DND-41 (cell line): ENCODE data around the gene VWA1.
"Not testable (repeated sequence)": the region's sequence is repeated elsewhere in the genome, so short reads cannot be mapped to it uniquely, and the experiment has no call there.

Experiments
- ATAC-seq: fragments of 200-7000 bp; cut with Tn5 transposase; 3 replicates; pipeline ENCODE4 v1.9.1; 2021; ENCODE audit warnings: low read depth; ENCODE audit not compliant: insufficient read depth
- DNase-seq: peaks from one replicate; pipeline ENCODE4 v3.0.0-alpha.2; 2020
- H2AFZ ChIP-seq: 2 replicates; pipeline ENCODE4 v1.6.0; 2012; ENCODE audit warnings: low read depth, low read length
- H3K27ac ChIP-seq: 2 replicates; pipeline ENCODE4 v1.5.1; 2012; ENCODE audit warnings: low read length, inconsistent platforms
- H3K27me3 ChIP-seq: fragments of 200-600 bp; sonication (generic); 2 replicates; pipeline ENCODE4 v1.6.0; 2012; ENCODE audit warnings: low read length, mild to moderate bottlenecking, inconsistent platforms; ENCODE audit not compliant: insufficient read depth, poor library complexity
- H3K36me3 ChIP-seq: 2 replicates; pipeline ENCODE4 v1.5.1; 2012; ENCODE audit warnings: low read length, inconsistent platforms; ENCODE audit not compliant: insufficient read depth
- H3K4me1 ChIP-seq: 2 replicates; pipeline ENCODE4 v1.5.1; 2012; ENCODE audit warnings: mild to moderate bottlenecking, low read length; ENCODE audit not compliant: insufficient read depth
- H3K4me2 ChIP-seq: 2 replicates; pipeline ENCODE4 v1.6.0; 2012; ENCODE audit warnings: mild to moderate bottlenecking, moderate library complexity, low read length, inconsistent platforms; ENCODE audit not compliant: insufficient read depth
- H3K4me3 ChIP-seq, 2 experiments: fragments of 200-600 bp in 1 of 2; shearing (Covaris generic) in 1 of 2; 2 replicates each; pipeline ENCODE4 v1.5.1; 2012 to 2016; ENCODE audit warnings: inconsistent platforms in 2 of 2, low read length in 2 of 2, mild to moderate bottlenecking in 2 of 2, low read depth in 1 of 2, moderate library complexity in 1 of 2
- H3K79me2 ChIP-seq: 2 replicates; pipeline ENCODE4 v1.6.0; 2012; ENCODE audit warnings: low read length, inconsistent platforms; ENCODE audit not compliant: insufficient read depth
- H3K9ac ChIP-seq: 2 replicates; pipeline ENCODE4 v1.6.0; 2012; ENCODE audit warnings: low read depth, mild to moderate bottlenecking, inconsistent platforms, low read length, moderate library complexity
- H3K9me3 ChIP-seq: 2 replicates; pipeline ENCODE4 v1.5.1; 2012; ENCODE audit warnings: low read length, moderate library complexity, mild to moderate bottlenecking, inconsistent platforms; ENCODE audit not compliant: insufficient read depth, severe bottlenecking
- H4K20me1 ChIP-seq: 2 replicates; pipeline ENCODE4 v1.6.0; 2012; ENCODE audit warnings: low read length; ENCODE audit not compliant: insufficient read depth
- EZH2 ChIP-seq: IDR thresholded peaks from 3 replicates; pipeline ENCODE4 v1.6.1; 2012; ENCODE audit warnings: borderline replicate concordance, low read depth, mild to moderate bottlenecking, moderate library complexity, low read length, inconsistent platforms; ENCODE audit not compliant: severe bottlenecking
- TF ChIP-seq, protein P1 (sequence below): IDR thresholded peaks from 2 replicates; pipeline ENCODE4 v1.5.1; 2012; ENCODE audit warnings: borderline replicate concordance, low read length, moderate library complexity, mild to moderate bottlenecking; ENCODE audit not compliant: poor library complexity, severe bottlenecking; ENCODE audit errors: extremely low read depth

Gene VWA1

DNA sequence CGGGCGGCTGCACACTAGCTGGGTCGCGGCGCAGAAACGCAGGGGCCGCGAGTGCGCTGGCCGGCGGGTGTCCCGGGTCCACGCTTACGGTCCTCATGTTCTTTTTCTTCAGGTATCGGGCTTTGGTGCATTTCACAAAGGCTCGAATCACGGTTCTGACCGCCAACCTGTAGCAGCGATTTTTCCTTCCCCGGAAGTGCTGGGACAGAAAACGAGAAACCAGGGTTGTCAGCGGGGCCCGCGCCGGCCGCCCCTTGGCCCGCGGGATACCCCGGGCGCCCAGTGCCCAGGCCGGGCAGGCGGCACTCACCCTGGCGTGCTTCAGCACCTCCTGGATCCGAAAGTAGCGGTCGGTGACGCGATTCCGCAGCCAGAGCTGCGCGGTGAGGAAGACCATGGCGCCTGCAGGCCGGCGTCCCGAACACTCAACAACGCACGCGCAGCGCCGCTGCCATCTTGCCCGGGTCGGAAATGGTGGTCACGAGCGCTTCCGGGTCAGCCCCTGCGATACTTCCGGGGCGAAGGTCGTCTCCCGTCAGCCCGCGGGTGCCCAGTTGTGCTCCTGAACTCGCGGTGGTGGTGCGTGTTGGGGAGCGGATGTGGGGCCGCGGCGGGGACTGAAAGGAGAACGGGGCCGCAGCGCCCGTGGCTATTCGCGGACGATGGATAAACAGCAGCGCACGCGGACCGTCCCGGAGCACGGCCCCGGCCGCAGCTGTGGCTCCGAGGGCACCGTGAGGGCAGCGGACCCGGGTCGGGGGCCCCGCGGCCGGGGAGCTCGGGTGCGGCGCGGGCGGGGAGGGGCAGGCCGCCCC lies 28.5 kb upstream of the VWA1 start, which contains the start of gene MRPL20:
Gene MRPL20 (minus strand): TSS at position 473 of the 815 bp plus-strand sequence. CDS start 76 bp downstream, at position 397.
- H3K36me3 ChIP-seq = peaks cover 49% of the 10 kb centered on the region
- no peaks in the 10 kb centered on the region for H3K9me3 ChIP-seq
- peak within 1 kb of the TSS; percentile 91 for H3K27ac ChIP-seq
- H3K4me1 ChIP-seq = peaks cover 45% of the 10 kb centered on the region
- H3K79me2 ChIP-seq = peaks cover 65% of the 10 kb centered on the region
- H3K9ac ChIP-seq = peak within 1 kb of the TSS; percentile 97
- no peaks in the 10 kb centered on the region for H3K27me3 ChIP-seq
- peak within 1 kb of the TSS; percentile 96 for H3K4me2 ChIP-seq
- DNase-seq (peak; percentile 96), ATAC-seq (peak; percentile 94)
- H4K20me1 ChIP-seq = peaks cover 27% of the 10 kb centered on the region; the same call in 1 of the 2 replicates
- H3K4me3 ChIP-seq = peak within 1 kb of the TSS; percentile 62 to 84
- TF ChIP-seq, protein P1, sequence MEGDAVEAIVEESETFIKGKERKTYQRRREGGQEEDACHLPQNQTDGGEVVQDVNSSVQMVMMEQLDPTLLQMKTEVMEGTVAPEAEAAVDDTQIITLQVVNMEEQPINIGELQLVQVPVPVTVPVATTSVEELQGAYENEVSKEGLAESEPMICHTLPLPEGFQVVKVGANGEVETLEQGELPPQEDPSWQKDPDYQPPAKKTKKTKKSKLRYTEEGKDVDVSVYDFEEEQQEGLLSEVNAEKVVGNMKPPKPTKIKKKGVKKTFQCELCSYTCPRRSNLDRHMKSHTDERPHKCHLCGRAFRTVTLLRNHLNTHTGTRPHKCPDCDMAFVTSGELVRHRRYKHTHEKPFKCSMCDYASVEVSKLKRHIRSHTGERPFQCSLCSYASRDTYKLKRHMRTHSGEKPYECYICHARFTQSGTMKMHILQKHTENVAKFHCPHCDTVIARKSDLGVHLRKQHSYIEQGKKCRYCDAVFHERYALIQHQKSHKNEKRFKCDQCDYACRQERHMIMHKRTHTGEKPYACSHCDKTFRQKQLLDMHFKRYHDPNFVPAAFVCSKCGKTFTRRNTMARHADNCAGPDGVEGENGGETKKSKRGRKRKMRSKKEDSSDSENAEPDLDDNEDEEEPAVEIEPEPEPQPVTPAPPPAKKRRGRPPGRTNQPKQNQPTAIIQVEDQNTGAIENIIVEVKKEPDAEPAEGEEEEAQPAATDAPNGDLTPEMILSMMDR = no peak
- TF ChIP-seq EZH2 = no peak
- H2AFZ ChIP-seq = peak within 1 kb of the TSS; percentile 89

DNA sequence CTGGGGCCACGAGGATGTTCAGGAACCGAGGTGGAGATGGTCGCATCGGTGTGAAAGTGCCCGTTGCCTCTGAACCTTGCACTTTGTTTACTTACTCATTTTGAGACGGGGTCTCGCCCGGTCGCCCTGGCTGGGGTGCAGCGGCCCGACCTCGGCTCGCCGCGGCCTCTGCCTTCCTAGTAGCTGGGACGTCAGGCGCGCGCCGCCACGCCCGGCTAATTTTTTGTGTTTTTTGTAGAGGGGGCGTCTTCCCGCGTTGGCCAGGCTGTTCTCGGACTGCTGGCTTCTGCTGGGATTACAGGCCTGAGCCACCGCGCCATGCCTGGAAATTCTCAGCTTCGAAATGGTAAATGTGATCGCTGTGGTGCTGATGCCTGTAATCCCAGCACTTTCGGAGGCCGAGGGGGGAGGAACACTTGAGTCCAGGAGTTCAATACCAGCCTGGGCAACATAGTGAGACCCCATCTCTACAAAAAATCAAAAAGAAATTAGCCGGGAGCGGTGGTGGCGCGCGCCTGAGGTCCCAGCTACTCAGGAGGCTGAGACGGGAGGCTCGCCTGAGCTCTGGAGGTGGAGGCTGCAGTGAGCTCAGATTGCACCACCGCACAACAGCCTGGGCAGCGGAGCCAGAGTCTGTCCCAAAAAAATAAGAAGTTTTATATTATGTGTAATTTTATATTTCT lies 27.7 kb upstream of the VWA1 start:
- peak overlapping the region; percentile 62 to 84 for H3K4me3 ChIP-seq
- no peak for TF ChIP-seq EZH2
- TF ChIP-seq, protein P1 = no peak
- peaks cover 22% of the 10 kb centered on the region; the same call in 1 of the 2 replicates for H4K20me1 ChIP-seq
- peaks cover 40% of the 10 kb centered on the region for H3K4me1 ChIP-seq
- no peaks in the 10 kb centered on the region for H3K9me3 ChIP-seq
- peak overlapping the region; percentile 91 for H3K27ac ChIP-seq
- H3K36me3 ChIP-seq = peaks cover 42% of the 10 kb centered on the region
- peaks cover 58% of the 10 kb centered on the region for H3K79me2 ChIP-seq
- no peak for DNase-seq
- H3K4me2 ChIP-seq = peak overlapping the region; percentile 96
- H3K27me3 ChIP-seq = no peaks in the 10 kb centered on the region
- peak overlapping the region; percentile 97 for H3K9ac ChIP-seq
- H2AFZ ChIP-seq = peak overlapping the region; percentile 89
- peak; percentile 3; the same call in 1 of the 3 replicates for ATAC-seq

DNA sequence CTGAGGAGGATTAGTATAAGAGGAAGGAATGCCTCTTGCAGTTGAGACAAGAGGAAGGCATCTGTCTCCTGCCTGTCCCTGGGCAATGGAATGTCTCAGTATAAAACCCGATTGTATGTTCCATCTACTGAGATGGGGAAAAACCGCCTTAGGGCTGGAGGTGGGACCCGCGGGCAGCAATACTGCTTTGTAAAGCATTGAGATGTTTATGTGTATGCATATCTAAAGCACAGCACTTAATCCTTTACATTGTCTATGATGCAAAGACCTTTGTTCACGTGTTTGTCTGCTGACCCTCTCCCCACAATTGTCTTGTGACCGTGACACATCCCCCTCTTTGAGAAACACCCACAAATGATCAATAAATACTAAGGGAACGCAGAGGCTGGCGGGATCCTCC lies 25.3 kb upstream of the VWA1 start:
- peaks cover 18% of the 10 kb centered on the region; the same call in 1 of the 2 replicates for H4K20me1 ChIP-seq
- not testable (repeated sequence) for ATAC-seq, H3K9ac ChIP-seq, H3K9me3 ChIP-seq, H3K27ac ChIP-seq, H3K4me2 ChIP-seq, H2AFZ ChIP-seq, DNase-seq, H3K4me3 ChIP-seq, H3K27me3 ChIP-seq
- H3K4me1 ChIP-seq = peaks cover 32% of the 10 kb centered on the region
- peaks cover 21% of the 10 kb centered on the region for H3K36me3 ChIP-seq
- peaks cover 40% of the 10 kb centered on the region for H3K79me2 ChIP-seq

DNA sequence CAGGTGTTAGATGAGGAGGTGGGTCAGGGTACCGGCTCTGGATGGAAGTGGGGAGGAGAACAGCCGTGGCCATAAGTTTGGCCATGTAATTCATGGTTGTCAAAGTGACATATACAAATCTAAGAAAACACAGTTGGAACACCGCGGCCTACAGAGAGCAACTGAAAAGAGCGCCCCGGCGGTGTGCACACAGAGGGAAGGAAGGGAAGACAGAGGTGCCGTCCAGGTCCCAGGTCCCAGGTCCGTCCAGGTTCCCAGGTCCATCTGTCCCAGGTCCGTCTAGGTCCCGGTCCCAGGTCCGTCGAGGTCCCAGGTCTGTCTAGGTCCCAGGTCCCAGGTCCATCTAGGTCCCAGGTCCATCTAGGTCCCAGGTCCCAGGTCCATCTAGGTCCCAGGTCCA lies 23.9 kb upstream of the VWA1 start:
- no peak for ATAC-seq

DNA sequence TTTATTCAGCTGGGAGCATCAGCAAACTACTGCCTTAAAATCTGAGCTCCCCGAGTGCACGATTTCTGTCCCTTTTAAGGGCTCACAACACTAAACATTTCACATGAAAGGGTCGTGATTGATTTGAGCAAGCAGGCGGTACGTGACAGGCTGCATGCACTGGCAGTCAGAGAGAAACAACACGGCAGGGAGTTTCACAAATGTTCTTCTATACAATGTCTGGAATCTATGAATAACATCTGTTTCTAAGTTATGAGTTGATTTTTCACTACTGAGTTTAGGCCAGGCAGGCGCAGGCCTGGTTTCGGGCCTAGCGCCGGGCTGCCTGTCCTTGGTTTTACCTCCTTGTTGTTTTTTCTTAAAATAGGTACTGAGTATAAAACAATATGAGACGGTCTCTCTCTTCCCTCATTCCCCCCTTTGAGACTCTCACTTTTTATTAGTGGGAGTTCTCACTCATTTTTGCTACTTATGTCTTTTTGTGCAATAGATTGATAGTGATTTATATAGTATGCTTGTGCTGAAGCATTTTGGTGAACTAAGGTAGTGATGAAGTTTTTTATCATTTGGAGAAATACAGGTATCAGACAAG lies 23.1 kb upstream of the VWA1 start:
- not testable (repeated sequence) for DNase-seq, ATAC-seq, H3K27ac ChIP-seq, H4K20me1 ChIP-seq, H3K27me3 ChIP-seq, H3K36me3 ChIP-seq, H3K4me3 ChIP-seq, H3K9me3 ChIP-seq, H2AFZ ChIP-seq, H3K4me2 ChIP-seq, H3K9ac ChIP-seq
- H3K79me2 ChIP-seq = peaks cover 18% of the 10 kb centered on the region
- H3K4me1 ChIP-seq = peaks cover 19% of the 10 kb centered on the region

More for the DNA sequence above, 23.9 kb upstream of the VWA1 start:
- no peak overlapping the region for H3K9ac ChIP-seq
- no peaks in the 10 kb centered on the region for H3K27me3 ChIP-seq
- TF ChIP-seq EZH2 = no peak
- TF ChIP-seq, protein P1 = no peak
- H4K20me1 ChIP-seq = peaks cover 10% of the 10 kb centered on the region; the same call in 1 of the 2 replicates
- H3K4me1 ChIP-seq = peaks cover 19% of the 10 kb centered on the region
- H3K9me3 ChIP-seq = no peaks in the 10 kb centered on the region
- no peak overlapping the region for H3K27ac ChIP-seq
- peaks cover 7% of the 10 kb centered on the region; the same call in 1 of the 2 replicates for H3K36me3 ChIP-seq
- peaks cover 26% of the 10 kb centered on the region for H3K79me2 ChIP-seq
- no peak overlapping the region for H3K4me2 ChIP-seq
- DNase-seq = no peak
- H3K4me3 ChIP-seq = no peak overlapping the region
- no peak overlapping the region for H2AFZ ChIP-seq
